IMR-90 (cell line): ENCODE results near the gene NCKAP5. TPM values are rescaled to one million over a fixed set of nuclear protein-coding genes. Genes with fewer than 3 reads are reported as not detected.
A peak's percentile ranks its signal among the peaks of the same experiment; 100 is the strongest.

Experiments
- ATAC-seq: fragments of 200-7000 bp; cut with Tn5 transposase; 2 replicates; pipeline ENCODE4 v1.9.1; 2020; ENCODE audit warnings: low read depth, mild to moderate bottlenecking, moderate library complexity
- BruUV-seq: library from RNA; stranded (reverse); fragments of 400-500 nt; replicated peaks from 2 replicates; lab custom pipeline; 2021; lab: Mats Ljungman, UMichigan
- CTCF ChIA-PET: fragments of 300-600 bp; formaldehyde crosslinking; extraction: SDS; loops from one replicate; lab custom pipeline; 2021; ENCODE audit warnings: antibody characterized with exemption; lab: Yijun Ruan, JAX
- POLR2A ChIA-PET: fragments of 300-600 bp; sonication (Branson Sonifier 250); formaldehyde crosslinking; loops from one replicate; lab custom pipeline; 2022; ENCODE audit warnings: antibody characterized with exemption; ENCODE audit not compliant: unreplicated experiment; lab: Charles Lee
- DNase-seq: peaks from one replicate; pipeline ENCODE4 v3.0.0; 2013
- H2AFZ ChIP-seq: replicated peaks from 2 replicates; pipeline ENCODE3; 2013; ENCODE audit warnings: low read length, mild to moderate bottlenecking; ENCODE audit not compliant: poor library complexity
- H2AK5ac ChIP-seq: 2 replicates; pipeline ENCODE4 v1.6.1; 2013; ENCODE audit warnings: low read depth, low read length, inconsistent platforms
- H2AK9ac ChIP-seq: replicated peaks from 2 replicates; pipeline ENCODE3; 2013; ENCODE audit warnings: mild to moderate bottlenecking, low read depth, low read length, moderate library complexity; ENCODE audit not compliant: poor library complexity
- H2BK120ac ChIP-seq: 2 replicates; pipeline ENCODE4 v1.6.1; 2013; ENCODE audit warnings: low read depth, low read length, inconsistent platforms
- H2BK15ac ChIP-seq: 3 replicates; pipeline ENCODE4 v1.6.1; 2013; ENCODE audit warnings: low read depth, low read length, inconsistent platforms
- H2BK20ac ChIP-seq: 2 replicates; pipeline ENCODE4 v1.6.1; 2013; ENCODE audit warnings: low read depth, mild to moderate bottlenecking, inconsistent platforms, low read length, moderate library complexity
- H2BK5ac ChIP-seq: 2 replicates; pipeline ENCODE4 v1.6.1; 2013; ENCODE audit warnings: mild to moderate bottlenecking, low read depth, low read length, inconsistent platforms; ENCODE audit not compliant: poor library complexity, severe bottlenecking
- H3K14ac ChIP-seq: replicated peaks from 2 replicates; pipeline ENCODE4 v1.6.1; 2013; ENCODE audit warnings: low read depth, low read length, inconsistent platforms
- H3K18ac ChIP-seq: 2 replicates; pipeline ENCODE4 v1.6.1; 2013; ENCODE audit warnings: low read depth, low read length, control low read depth
- H3K23ac ChIP-seq: 2 replicates; pipeline ENCODE4 v1.6.1; 2013; ENCODE audit warnings: low read depth, low read length, inconsistent platforms
- H3K27ac ChIP-seq: 2 replicates; pipeline ENCODE4 v1.5.1; 2013; ENCODE audit warnings: mild to moderate bottlenecking, control low read depth, low read length; ENCODE audit not compliant: insufficient read depth
- H3K27me3 ChIP-seq: 2 replicates; pipeline ENCODE4 v1.6.1; 2013; ENCODE audit warnings: low read length; ENCODE audit not compliant: control insufficient read depth, insufficient read depth
- H3K36me3 ChIP-seq: 2 replicates; pipeline ENCODE4 v1.6.1; 2013; ENCODE audit warnings: low read length, mixed read lengths; ENCODE audit not compliant: control insufficient read depth, insufficient read depth
- H3K4ac ChIP-seq: 2 replicates; pipeline ENCODE4 v1.6.1; 2013; ENCODE audit warnings: low read depth, low read length, inconsistent platforms
- H3K4me1 ChIP-seq: 2 replicates; pipeline ENCODE4 v1.6.1; 2013; ENCODE audit warnings: low read length, mixed read lengths; ENCODE audit not compliant: control insufficient read depth, insufficient read depth
- H3K4me2 ChIP-seq: 2 replicates; pipeline ENCODE4 v1.6.1; 2013; ENCODE audit warnings: low read depth, mild to moderate bottlenecking, control low read depth, low read length, moderate library complexity
- H3K4me3 ChIP-seq: 2 replicates; pipeline ENCODE4 v1.5.1; 2013; ENCODE audit warnings: low read depth, mild to moderate bottlenecking, control low read depth, low read length, moderate library complexity; ENCODE audit not compliant: insufficient read depth
- H3K56ac ChIP-seq: 2 replicates; pipeline ENCODE4 v1.6.1; 2013; ENCODE audit warnings: low read length, inconsistent platforms; ENCODE audit not compliant: insufficient read depth; ENCODE audit errors: extremely low read depth
- H3K79me1 ChIP-seq, 2 experiments: 2 replicates each; pipeline ENCODE4 v1.6.1; 2013; ENCODE audit warnings: low read length in 2 of 2, inconsistent platforms in 1 of 2, low read depth in 1 of 2
- H3K9ac ChIP-seq: 2 replicates; pipeline ENCODE4 v1.6.1; 2013; ENCODE audit warnings: low read depth, low read length, control low read depth
- H3K9me1 ChIP-seq: 2 replicates; pipeline ENCODE4 v1.6.1; 2013; ENCODE audit warnings: low read length, inconsistent platforms; ENCODE audit not compliant: insufficient read depth
- H3K9me3 ChIP-seq: 2 replicates; pipeline ENCODE4 v1.6.1; 2013; ENCODE audit warnings: low read length; ENCODE audit not compliant: control insufficient read depth, insufficient read depth
- H4K20me1 ChIP-seq: 2 replicates; pipeline ENCODE4 v1.6.1; 2013; ENCODE audit warnings: low read length, inconsistent platforms; ENCODE audit not compliant: insufficient read depth
- H4K5ac ChIP-seq: 2 replicates; pipeline ENCODE4 v1.6.1; 2013; ENCODE audit warnings: mild to moderate bottlenecking, low read depth, low read length, control low read depth
- H4K8ac ChIP-seq, 2 experiments: 2 replicates each; pipeline ENCODE4 v1.6.1; 2013; ENCODE audit warnings: low read depth in 2 of 2, low read length in 2 of 2, control low read depth in 1 of 2, inconsistent platforms in 1 of 2
- H4K91ac ChIP-seq: 2 replicates; pipeline ENCODE4 v1.6.1; 2013; ENCODE audit warnings: low read depth, low read length, inconsistent platforms; ENCODE audit not compliant: insufficient read depth
- CHD1 ChIP-seq: IDR thresholded peaks from 2 replicates; pipeline ENCODE4 v1.6.1; 2012; ENCODE audit warnings: low read depth, low read length, improper control_type of control experiment
- FOS ChIP-seq: fragments of 150-350 bp; IDR thresholded peaks from 2 replicates; pipeline ENCODE4 v1.6.1; 2016; ENCODE audit warnings: low read depth, low read length
- MAFK ChIP-seq: IDR thresholded peaks from 2 replicates; pipeline ENCODE4 v1.6.1; 2012; ENCODE audit warnings: low read depth, low read length, improper control_type of control experiment
- MAZ ChIP-seq: IDR thresholded peaks from 2 replicates; pipeline ENCODE4 v1.6.1; 2012; ENCODE audit warnings: low read depth, mild to moderate bottlenecking, low read length, improper control_type of control experiment, moderate library complexity, borderline replicate concordance
- NFE2L2 ChIP-seq: fragments of 150-350 bp; IDR thresholded peaks from 2 replicates; pipeline ENCODE4 v1.6.1; 2016; ENCODE audit warnings: low read depth, mild to moderate bottlenecking, low read length
- RAD21 ChIP-seq: IDR thresholded peaks from 2 replicates; pipeline ENCODE4 v1.6.1; 2012; ENCODE audit warnings: low read length, improper control_type of control experiment
- RCOR1 ChIP-seq: IDR thresholded peaks from 2 replicates; pipeline ENCODE4 v1.6.1; 2012; ENCODE audit warnings: mild to moderate bottlenecking, low read length, improper control_type of control experiment; ENCODE audit not compliant: insufficient replicate concordance
- RFX5 ChIP-seq: IDR thresholded peaks from 2 replicates; pipeline ENCODE4 v1.8.0; 2012; ENCODE audit warnings: low read depth, mild to moderate bottlenecking, low read length, moderate library complexity
- dilution Hi-C: fragments of 300-500 bp; cut with HindIII; formaldehyde crosslinking; loops from one replicate; pipeline ENCODE4 v1.14.3; 2018; ENCODE audit warnings: low sequenced_read_pairs; ENCODE audit not compliant: unreplicated experiment
- in situ Hi-C: fragments of 300-500 bp; cut with MboI; formaldehyde crosslinking; loops from 3 replicates; pipeline ENCODE4 v1.14.3; 2019; ENCODE audit warnings: low sequenced_read_pairs, inconsistent platforms, mixed read lengths
- intact Hi-C: fragments of 100-400 bp; cut with micrococcal nuclease; formaldehyde crosslinking; loops from 2 replicates; pipeline ENCODE4 v1.10.0; 2022
- polyA plus RNA-seq, 3 experiments: library from polyadenylated mRNA; depleted of rRNA; stranded (reverse); fragments of >200 nt; gene quantifications; 2 replicates each; pipeline ENCODE4 v1.2.3, GENCODE V29; 2012; ENCODE audit warnings: low replicate concordance in 1 of 3
- total RNA-seq: library from RNA; depleted of rRNA; stranded (reverse); fragments of >200 nt; gene quantifications from 2 replicates; pipeline ENCODE4 v1.2.3, GENCODE V29; 2012
- TF ChIP-seq, protein P1 (sequence below): fragments of 150-350 bp; IDR thresholded peaks from 2 replicates; pipeline ENCODE4 v1.6.1; 2016; ENCODE audit warnings: low read depth, mild to moderate bottlenecking, low read length, moderate library complexity, borderline replicate concordance

Gene NCKAP5
- total and polyA plus RNA-seq, 2 of the 4 experiments (the other 2 are of a cell fraction), result 2.7 to 3.9 TPM

DNA sequence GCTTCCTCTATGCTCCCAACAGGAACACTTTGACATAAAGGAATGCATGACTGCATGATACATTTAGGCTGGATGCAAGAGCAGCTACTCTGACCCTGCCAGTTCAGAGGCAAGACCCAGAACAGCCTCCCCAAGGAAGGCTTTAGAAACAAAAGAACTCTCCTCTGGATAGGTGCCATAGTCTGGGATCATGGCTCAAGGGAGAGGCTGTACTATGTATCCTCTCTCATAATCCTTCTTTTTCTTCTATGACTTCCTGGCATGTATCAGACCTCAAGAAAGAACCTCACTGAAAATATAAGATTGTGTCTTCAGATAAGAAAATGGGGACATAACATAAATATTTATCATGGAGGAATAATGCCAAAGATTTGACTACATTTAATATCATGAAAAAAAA, 704.3 kb downstream of the NCKAP5 start:
- no peaks in the 10 kb centered on the region for H3K9me3 ChIP-seq
- no peak overlapping the region for H3K4ac ChIP-seq
- dilution Hi-C loops (no loop called here), intact Hi-C loops (no loop called here), in situ Hi-C loops (no loop called here)
- no peak overlapping the region for H2AK5ac ChIP-seq
- no peak overlapping the region for H2AK9ac ChIP-seq
- H3K27ac ChIP-seq, result no peak overlapping the region
- H3K14ac ChIP-seq, result no peak overlapping the region
- H3K23ac ChIP-seq, result no peak overlapping the region
- no peak overlapping the region for H2BK15ac ChIP-seq
- ATAC-seq (0 out of 2 replicates have a peak, but pooled peaks have one; percentile 29), DNase-seq (no peak)
- ChIA-PET POLR2A (no interaction called here), CTCF (interaction anchor here (0.6 kb wide), 1 partner anchor 462 kb away, joined by 3 read pairs; no protein-coding TSS in a partner anchor)
- H4K91ac ChIP-seq, result no peak overlapping the region
- TF ChIP-seq RFX5, result no peak
- TF ChIP-seq RAD21, result no peak
- TF ChIP-seq MAFK, result no peak
- TF ChIP-seq, protein P1, sequence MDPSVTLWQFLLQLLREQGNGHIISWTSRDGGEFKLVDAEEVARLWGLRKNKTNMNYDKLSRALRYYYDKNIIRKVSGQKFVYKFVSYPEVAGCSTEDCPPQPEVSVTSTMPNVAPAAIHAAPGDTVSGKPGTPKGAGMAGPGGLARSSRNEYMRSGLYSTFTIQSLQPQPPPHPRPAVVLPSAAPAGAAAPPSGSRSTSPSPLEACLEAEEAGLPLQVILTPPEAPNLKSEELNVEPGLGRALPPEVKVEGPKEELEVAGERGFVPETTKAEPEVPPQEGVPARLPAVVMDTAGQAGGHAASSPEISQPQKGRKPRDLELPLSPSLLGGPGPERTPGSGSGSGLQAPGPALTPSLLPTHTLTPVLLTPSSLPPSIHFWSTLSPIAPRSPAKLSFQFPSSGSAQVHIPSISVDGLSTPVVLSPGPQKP, result no peak
- TF ChIP-seq MAZ, result no peak
- no peak for TF ChIP-seq RCOR1
- no peak for TF ChIP-seq NFE2L2
- TF ChIP-seq CHD1, result no peak
- no peak for TF ChIP-seq FOS
- no peak overlapping the region for H2BK5ac ChIP-seq
- no peaks in the 10 kb centered on the region for H3K4me1 ChIP-seq
- no peak overlapping the region for H3K4me2 ChIP-seq
- no peaks in the 10 kb centered on the region for H3K27me3 ChIP-seq
- peaks cover 6% of the 10 kb centered on the region; the same call in 1 of the 2 replicates for H3K9me1 ChIP-seq
- no peak overlapping the region for H2BK120ac ChIP-seq
- no peak overlapping the region for H3K56ac ChIP-seq
- H2BK20ac ChIP-seq, result no peak overlapping the region
- no peak overlapping the region for H3K4me3 ChIP-seq
- H4K5ac ChIP-seq, result no peak overlapping the region
- H4K20me1 ChIP-seq, result no peaks in the 10 kb centered on the region
- H3K9ac ChIP-seq, result no peak overlapping the region
- peaks cover 5% of the 10 kb centered on the region; the same call in 1 of the 2 replicates for H3K36me3 ChIP-seq
- no peak overlapping the region for H2AFZ ChIP-seq
- H3K18ac ChIP-seq, result no peak overlapping the region
- peaks cover 0 to 3% of the 10 kb centered on the region in 2 experiments; a peak in 1 of 4 replicates for H3K79me1 ChIP-seq
- no peak overlapping the region for H4K8ac ChIP-seq
- BruUV-seq, result no TSS peak
